ENCODE data around the gene CDC14B.
A peak's percentile ranks its signal among the peaks of the same experiment; 100 is the strongest.
"Not testable (repeated sequence)": the region's sequence is repeated elsewhere in the genome, so short reads cannot be mapped to it uniquely, and the experiment has no call there.

The CDC14B gene

GRCh38 chr9:96619491-96620180 is at the start of gene CDC14B:
TSS of gene CDC14B (minus strand) at chr9:96619843. CDS start at chr9:96619378, 465 bp downstream.
- DNase-seq, result peak; percentile 26 to 76

- DNase-seq, result no peak
These were observed 49.4 kb upstream of the CDC14B start for GRCh38 chr9:96668868-96669534.

GRCh38 chr9:96667363-96667728 is 47.7 kb upstream of the CDC14B start:
- DNase-seq, result no peak

GRCh38 chr9:96666653-96667362 is 47.2 kb upstream of the CDC14B start:
- peak in 1 of 2 experiments; percentile 44 for DNase-seq

- no peak for DNase-seq
These were observed 46.1 kb upstream of the CDC14B start for GRCh38 chr9:96665789-96666188.

GRCh38 chr9:96663506-96664120 is 44.0 kb upstream of the CDC14B start:
- no peak for DNase-seq

GRCh38 chr9:96661711-96662110 is 42.1 kb upstream of the CDC14B start:
- no peak for DNase-seq

- DNase-seq, result no peak
These were observed 41.1 kb upstream of the CDC14B start for GRCh38 chr9:96660692-96661248.

- DNase-seq, result peak in 1 of 2 experiments; percentile 55
These were observed 35.7 kb upstream of the CDC14B start, which contains the start of gene PRXL2C for GRCh38 chr9:96655198-96655851. TSS of gene PRXL2C (minus strand) at chr9:96655317. CDS start at chr9:96655281, 36 bp downstream.

GRCh38 chr9:96654450-96655197 is 35.0 kb upstream of the CDC14B start:
- DNase-seq, result peak; percentile 14 to 49

- peak in 1 of 2 experiments; percentile 23 for DNase-seq
These were observed 32.0 kb upstream of the CDC14B start for GRCh38 chr9:96651626-96652025.

- DNase-seq, result peak in 1 of 2 experiments; percentile 2
These were observed 30.1 kb upstream of the CDC14B start for GRCh38 chr9:96649620-96650324.

- peak in 1 of 2 experiments; percentile 42 for DNase-seq
These were observed 26.7 kb upstream of the CDC14B start for GRCh38 chr9:96646081-96646991.

- DNase-seq, result no peak
These were observed 24.5 kb upstream of the CDC14B start for GRCh38 chr9:96644137-96644536.

GRCh38 chr9:96641514-96641913 is 21.9 kb upstream of the CDC14B start:
- DNase-seq, result no peak

GRCh38 chr9:96638606-96639364 is 19.1 kb upstream of the CDC14B start:
- no peak for DNase-seq

GRCh38 chr9:96636368-96636767 is 16.7 kb upstream of the CDC14B start:
- no peak for DNase-seq

GRCh38 chr9:96633579-96633978 is 13.9 kb upstream of the CDC14B start:
- DNase-seq, result not testable (repeated sequence)

- no peak for DNase-seq
These were observed 7.3 kb upstream of the CDC14B start for GRCh38 chr9:96626912-96627311.

Data from NCI-H446 (cell line).